RPMI8226 (cell line): Measurements from ENCODE around the gene STIM2.
"Not testable (repeated sequence)": the region's sequence is repeated elsewhere in the genome, so short reads cannot be mapped to it uniquely, and the experiment has no call there.

Experiments
- DNase-seq: peaks from one replicate; pipeline ENCODE4 v3.0.0-alpha.2; 2015

Gene STIM2

DNA sequence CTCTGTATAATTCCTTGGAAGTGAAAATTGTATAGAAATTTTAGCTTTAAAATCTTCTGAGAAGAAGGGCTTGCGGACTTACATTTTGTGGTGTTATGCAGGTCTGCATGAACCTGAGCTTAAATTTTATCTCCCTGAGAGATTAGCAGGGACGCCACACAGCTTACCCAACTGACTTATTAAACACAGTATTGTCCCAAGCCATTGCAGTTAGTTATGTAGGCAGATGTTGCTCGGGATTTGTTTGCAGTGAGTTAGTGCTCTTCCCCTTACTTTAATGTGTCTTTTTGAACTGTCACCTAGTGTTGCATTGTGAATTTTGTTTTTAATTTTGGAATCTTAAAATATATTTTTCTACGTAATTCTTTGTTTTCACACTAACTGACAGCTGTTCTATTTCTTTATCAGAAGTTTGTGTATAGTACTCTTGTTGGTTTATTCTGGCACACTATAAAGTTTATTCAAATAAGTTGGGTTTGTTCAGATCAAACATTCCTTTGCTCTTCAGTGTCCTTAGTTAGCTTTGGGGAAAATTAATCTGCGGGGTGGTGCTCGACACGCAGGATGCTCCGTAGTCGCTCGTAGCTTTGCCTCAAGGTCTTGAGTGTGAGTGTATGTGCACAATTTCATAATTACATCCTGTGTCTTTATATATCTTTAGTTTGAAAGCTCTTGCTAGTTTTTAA lies 145.4 kb downstream of the STIM2 start:
- no peak for DNase-seq

DNA sequence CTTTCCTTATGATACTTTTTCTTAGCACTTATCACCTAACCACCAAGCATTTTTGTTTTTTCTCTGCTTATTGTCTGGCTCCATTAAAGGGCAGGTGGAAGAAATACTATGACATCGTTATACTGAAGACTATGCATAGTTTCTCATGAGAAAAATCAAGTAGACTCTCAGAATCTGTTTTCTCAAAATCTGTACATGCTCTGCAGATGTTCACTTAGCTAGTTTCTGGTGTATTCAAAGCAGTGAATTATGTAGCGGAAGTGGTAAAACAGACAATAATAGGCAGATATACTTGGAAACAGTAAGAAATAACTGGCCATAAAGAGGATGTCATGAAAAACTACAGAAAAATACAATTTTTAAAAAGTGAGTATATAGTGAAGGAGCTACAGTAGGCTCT lies 146.0 kb downstream of the STIM2 start:
- no peak for DNase-seq

DNA sequence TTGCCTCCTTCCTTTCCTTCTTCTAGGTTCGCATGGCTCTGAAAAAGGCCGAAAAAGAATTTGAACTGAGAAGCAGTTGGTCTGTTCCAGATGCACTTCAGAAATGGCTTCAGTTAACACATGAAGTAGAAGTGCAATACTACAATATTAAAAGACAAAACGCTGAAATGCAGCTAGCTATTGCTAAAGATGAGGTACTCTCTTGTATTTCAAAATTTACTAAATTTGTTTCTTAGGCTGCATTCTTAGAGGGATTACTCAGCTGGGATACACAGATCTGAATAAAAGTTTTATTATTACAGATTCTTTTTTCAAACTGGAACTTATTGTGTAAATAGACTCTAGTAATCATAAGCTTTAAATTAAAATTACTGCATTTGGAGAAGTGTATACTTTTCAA lies 146.9 kb downstream of the STIM2 start:
- no peak for DNase-seq

DNA sequence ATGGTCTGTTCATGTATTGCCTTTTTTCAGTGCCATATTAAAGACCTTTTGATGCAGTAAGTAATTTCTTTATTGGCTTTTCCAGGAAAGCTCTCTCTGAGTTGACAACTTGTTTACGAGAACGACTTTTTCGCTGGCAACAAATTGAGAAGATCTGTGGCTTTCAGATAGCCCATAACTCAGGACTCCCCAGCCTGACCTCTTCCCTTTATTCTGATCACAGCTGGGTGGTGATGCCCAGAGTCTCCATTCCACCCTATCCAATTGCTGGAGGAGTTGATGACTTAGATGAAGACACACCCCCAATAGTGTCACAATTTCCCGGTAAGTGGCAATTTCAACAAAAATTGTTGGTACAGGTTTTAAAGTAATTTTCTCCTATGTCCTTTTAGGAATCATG lies 148.0 kb downstream of the STIM2 start:
- DNase-seq, result no peak

DNA sequence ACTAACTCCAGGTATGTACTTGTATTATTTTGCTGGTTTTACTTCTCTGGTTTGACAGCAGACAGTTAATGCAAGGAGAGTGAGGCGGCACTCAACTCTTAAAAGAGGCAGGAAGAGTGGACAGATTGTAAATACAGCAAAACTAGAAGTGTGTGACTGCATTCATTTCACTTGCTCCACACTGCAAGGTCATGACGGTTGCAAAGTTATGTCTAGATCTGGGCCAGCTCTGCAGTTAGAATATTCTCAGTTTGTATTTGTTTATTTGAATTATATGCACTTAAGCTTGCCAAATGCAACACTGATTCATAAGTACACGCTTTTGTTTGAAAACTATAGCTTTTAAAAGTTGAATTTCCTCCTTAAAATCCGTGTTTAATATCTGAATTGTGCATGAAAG lies 148.9 kb downstream of the STIM2 start:
- DNase-seq, result no peak

DNA sequence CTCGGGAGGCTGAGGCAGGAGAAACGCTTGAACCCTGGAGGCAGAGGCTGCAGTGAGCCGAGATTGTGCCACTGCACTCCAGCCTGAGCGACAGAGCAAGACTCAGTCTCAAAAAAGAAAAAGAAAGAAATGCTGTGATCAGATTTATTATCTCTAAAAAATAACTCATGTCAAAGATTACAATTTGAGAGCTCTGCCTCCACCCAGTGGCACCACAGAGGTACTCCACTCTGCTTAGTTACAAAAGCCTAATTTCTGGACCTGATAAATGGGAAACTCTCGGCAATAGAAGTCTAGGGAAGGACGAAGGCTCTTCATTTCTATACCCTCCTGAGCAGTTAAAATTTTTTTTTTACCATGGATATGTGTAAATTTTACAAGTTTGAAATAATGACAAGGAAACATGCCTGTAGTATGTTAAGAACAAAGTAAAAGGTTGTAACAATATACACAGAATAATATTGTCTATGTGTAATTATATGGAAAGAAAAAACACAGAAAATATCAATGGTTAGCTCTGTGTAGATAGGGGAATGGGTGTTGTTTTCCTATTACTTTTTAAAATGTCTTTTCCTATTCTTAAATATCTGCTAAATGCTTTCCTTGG lies 149.8 kb downstream of the STIM2 start:
- DNase-seq, result peak; percentile 49

DNA sequence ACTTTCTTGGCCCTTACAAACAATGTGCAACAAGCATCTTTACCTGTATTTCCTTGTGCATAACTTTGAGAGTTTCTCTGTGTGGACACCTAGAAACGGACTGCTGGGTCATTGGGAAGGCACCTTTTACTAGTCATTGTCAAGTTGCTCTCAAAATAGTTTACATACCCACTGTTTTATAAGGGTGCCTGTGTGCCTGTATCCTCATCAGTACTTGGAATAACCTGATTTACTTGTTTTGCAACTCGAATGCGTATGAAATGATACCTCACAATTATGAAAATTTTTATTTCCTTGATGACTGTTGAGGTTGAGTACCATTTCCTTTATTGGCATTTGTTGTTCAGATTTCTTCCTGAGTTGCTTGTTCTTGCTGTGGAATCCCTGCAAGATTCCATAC lies 150.8 kb downstream of the STIM2 start:
- DNase-seq, result no peak

DNA sequence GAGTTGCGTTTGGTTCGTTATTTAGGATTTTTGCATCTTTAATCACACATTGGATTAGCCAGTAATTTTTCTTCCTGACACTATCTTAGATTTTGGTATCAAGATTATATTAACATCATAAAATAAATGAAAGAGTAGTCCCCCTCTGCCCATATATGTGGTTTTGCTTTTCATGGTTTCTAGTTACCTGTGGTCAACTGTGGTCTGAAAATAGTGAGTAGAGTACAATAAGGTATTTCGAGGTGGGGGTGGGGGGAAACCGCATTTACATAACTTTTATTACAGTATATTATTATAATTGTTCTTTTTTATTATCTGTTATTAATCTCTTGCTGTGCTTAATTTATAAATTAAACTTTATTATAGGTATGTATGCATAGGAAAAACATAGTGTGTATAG lies 152.4 kb downstream of the STIM2 start:
- no peak for DNase-seq

DNA sequence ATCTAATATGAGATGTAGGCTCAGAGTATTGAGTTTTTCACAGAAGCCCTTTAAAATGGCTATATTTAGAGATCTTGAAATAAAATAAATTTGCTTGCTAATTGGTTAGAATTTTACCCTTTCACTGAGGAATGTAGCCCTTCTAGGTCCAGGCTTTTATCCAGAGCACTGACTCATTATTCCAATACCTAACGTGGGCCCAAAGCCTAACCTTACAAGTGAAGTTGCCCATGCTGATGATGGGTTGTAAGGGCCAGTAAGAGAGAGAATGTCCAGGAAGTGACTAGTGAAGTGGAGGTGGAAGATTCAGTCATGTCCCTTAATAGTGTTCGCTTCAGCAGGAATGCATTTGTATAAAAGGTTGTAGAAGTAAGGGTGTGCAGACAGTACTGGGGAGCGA lies 155.9 kb downstream of the STIM2 start:
- no peak for DNase-seq

DNA sequence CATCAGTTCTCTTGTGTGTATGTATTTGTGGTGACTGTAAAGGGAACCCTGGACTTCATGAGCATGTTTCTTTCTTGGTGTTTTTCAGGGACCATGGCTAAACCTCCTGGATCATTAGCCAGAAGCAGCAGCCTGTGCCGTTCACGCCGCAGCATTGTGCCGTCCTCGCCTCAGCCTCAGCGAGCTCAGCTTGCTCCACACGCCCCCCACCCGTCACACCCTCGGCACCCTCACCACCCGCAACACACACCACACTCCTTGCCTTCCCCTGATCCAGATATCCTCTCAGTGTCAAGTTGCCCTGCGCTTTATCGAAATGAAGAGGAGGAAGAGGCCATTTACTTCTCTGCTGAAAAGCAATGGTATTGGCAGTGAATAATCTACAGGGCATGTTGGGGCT lies 157.0 kb downstream of the STIM2 start:
- DNase-seq, result no peak

DNA sequence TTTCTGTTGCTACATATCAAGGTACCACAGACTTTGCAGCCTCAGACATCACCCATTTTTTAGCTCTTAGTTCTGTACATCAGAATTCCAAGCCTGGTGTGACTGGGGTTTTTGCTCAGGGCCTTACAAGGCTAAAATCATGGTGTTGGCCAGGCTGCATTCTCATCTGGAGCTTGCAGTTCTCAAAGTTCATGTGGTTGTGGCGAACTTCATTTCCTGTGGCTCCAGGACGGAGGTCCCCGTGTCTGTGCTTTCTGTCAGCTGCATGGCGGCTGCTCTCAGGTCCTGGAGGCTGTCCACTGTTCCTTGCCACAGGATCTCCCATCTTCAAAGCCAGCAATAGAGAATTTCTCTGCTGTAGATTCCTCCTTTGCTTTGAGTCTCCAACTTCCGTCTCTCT lies 157.4 kb downstream of the STIM2 start:
- no peak for DNase-seq

DNA sequence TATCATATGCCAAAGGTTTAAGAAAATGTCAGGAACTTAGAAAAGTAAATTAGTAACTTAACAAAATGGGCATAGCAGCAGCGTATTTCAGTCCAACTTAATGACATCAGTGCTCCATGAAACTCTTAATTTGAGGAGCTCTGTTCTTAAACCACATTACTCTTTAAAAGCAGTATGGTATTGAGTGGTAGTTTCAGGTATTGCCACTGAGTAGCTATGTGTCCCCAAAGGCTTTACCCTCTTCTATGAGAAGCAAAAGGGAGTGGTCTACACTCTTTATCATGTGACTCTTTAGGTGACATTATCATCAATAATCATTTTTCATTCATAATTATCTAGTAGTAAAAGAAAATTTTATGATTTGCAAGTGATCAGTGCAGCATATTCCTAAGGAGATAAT lies 158.3 kb downstream of the STIM2 start:
- DNase-seq, result no peak

DNA sequence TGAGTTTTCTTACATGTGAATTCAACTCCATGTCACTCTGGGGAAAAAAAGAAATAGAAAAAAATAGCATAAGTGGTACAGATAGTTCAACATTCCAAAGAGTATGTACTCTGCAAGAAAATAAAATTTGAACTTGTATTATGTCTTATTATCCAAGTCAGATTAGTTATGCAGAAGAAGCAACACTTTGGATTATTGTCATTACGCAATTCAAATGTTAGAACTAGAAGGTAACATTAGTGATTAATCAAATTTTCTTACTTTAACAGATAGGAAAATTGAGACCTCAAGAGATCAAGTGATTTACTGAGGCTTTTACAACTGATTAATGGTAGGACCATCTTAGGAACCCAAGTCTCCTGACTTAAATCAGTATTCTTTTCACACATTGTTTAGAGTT lies 159.1 kb downstream of the STIM2 start:
- no peak for DNase-seq

DNA sequence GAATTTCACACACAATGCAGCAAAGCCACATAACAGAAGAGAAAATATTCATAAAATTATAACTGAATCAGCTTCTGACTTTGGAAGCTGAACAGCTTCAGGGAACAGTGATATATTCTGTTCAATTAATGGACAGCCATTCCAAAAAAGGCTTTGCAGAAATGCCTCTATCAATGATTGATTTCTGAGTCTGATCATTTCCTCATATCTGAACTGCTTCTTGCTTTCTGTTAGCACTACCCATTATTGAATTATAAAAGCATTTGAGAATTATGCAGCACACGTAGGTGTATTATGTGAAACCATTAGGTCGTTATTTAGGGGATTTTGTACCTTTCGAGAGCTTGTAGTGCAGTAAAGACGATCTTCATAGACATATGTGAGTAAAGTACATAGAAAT lies 159.6 kb downstream of the STIM2 start:
- DNase-seq, result no peak

DNA sequence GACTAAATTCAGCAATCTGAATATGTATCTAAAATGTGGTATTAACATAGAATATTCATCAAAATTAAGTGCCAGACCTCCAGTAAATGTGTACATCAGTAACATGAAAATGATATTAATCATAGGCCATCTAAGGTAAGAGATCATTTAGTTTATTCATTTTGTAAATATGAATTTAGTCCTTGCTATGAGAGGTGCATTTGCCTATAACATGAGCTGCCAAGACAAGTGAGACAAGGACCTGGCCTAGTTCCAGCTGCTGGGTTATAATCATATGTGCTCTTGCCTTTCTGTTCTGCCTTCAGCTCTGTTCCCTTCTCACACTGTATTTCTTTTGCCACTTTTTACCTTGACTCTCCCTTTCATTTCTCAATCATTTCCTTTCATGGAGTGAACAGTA lies 160.0 kb downstream of the STIM2 start:
- no peak for DNase-seq

DNA sequence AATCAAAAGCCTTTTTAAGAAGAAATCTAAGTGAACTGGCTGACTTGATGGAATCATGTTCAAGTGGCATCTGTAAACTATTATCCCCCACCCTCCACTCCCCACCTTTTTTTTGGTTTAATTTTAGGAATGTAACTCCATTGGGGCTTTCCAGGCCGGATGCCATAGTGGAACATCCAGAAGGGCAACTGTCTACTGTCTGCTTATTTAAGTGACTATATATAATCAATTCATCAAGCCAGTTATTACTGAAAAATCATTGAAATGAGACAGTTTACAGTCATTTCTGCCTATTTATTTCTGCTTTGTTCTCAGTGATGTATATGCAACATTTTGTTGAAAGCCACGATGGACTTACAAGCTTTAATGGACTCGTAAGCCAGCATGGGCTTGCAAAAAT lies 162.3 kb downstream of the STIM2 start:
- no peak for DNase-seq

DNA sequence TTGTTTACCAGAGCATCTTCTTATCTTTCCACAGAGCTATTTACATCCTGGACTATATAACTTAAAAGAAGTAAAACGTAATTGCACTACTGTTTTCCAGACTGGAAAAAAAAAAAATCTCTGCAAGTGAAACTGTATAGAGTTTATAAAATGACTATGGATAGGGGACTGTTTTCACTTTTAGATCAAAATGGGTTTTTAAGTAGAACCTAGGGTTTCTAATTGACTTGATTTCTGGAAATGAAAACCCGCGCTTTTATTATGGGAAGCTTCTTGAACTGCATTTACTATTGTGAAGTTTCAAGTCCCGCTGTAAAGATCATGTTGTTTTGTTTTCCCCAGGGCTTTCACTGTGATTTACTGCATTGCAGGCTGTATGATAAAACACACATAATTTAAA lies 162.7 kb downstream of the STIM2 start:
- no peak for DNase-seq

DNA sequence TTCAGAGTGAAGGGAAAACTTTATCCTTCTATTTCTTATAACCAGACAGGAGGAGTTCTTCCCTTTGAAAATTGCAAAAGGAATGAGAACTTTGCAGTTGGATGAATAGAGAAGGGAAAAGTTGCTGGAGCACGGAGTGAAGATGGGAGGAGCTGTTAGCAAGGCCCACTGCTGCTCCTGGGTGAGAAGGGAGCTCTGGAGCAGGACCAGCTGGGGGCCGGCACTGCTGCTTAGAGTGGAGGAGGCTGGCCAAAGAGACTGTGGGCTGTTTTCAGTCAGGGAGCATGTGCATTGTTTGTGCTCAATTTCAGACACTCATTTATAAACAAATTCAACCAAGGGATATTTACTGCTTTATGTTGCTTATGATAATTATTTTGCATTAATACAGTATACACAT lies 164.2 kb downstream of the STIM2 start:
- DNase-seq, result no peak

DNA sequence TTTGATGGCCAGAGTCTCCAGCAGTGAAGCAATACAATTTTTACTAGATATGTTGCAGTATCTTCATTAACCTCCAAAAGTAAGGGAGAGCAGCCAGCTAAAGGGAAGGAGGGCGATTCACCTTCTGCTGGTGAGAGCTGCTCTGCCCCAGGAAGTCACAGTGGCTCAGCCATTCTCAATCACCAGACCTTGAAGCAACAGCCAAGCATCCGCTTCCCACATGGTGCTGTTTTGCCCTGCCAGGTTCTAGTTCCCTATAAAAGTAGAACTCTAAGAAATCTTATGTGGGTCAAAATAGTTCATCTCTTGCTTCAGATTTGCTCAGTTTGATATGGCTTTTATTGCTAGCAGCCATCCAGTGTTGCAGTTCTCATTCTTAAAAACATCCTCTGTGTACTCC lies 166.8 kb downstream of the STIM2 start:
- no peak for DNase-seq

DNA sequence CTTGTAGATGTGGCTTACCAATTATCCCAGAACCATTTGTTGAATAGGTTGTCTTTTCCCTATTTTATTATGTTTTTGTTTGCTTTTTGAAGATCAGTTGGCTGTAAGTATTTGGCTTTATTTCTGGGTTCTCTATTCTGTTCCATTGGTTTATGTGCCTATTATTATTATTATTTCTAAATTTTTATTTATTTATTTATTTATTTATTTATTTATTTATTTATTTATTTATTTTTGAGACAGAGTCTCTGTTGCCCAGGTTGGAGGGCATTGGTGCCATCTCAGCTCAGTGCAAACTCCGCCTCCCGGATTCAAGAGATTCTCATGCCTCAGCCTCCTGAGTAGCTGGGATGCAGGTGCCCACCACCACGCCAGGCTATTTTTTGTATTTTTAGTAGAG lies 174.5 kb downstream of the STIM2 start:
- not testable (repeated sequence) for DNase-seq

DNA sequence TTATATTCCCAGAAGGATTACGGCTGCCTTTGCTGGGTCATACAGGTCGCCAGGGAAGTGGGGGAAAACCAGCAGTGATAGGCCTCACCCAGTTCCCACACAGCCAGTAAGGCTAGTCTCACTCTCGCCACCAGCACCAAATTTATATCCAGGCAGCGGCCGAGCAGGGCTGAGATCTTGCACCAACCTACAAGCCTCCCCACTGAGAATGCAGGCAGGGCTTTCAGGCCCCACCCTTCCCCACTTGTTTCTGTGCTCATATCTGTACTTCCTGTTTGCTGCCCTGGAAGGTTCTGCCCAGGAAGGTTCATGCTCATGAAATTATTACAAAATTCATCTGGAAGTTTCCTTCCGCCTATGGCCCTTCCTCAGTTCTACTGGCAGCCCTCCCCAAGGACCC lies 179.7 kb downstream of the STIM2 start:
- no peak for DNase-seq

DNA sequence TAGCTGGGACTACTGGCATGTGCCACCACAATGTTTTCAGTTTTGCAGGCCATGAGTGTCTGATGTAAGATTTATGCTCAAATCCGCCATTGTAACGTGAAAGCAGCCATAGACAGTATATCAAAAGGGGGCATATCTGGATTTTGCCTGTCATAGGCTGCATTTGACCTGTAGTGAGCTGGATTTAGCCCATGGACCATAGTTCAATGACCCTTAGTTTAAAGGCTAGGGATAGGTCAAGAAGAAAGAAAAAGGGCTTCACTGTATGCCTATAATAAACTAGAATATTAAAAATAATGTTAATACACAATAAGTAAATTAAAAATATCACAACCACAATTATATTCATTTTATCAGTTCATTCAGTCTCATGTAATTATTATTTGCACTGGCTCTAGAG lies 181.8 kb downstream of the STIM2 start:
- no peak for DNase-seq

DNA sequence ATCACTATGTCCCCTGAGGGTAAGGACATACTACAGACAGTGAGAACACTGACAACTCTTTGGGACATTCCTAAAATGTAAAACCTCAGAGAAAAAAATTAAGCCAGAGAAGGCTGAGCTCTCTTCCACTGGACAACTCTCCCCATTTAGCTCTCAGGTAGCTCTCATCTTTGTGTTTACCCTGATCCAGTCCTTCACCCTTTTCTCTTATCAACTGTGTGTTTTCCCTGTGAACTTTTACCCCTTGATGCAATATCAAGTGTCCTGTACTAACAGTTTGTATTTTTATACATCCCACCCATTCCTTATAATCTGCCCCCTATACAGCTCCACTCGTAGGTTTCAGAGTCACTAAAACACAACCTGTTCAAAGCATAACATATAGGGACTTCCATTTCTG lies 182.6 kb downstream of the STIM2 start:
- DNase-seq, result no peak

DNA sequence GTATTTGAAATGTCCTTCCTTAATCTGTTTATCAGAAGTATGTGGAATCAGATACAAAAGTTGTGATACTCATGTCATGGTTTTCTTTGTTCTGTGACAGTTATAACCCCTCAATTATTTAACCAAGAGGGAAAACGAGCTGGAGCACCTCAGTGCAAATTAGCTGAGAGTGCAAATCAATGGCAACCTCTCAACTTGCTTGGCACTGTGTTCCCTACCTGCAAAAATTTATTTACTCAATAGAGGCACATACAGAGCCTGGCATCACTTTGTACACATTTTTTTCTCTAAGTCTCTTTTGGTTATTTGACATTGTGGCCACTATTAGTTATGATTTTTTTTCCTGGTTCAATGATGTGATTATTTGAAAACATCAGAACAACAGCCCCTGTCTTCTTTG lies 186.2 kb downstream of the STIM2 start:
- no peak for DNase-seq
